ENCODE data around the gene U2AF2.

Gene U2AF2

DNA sequence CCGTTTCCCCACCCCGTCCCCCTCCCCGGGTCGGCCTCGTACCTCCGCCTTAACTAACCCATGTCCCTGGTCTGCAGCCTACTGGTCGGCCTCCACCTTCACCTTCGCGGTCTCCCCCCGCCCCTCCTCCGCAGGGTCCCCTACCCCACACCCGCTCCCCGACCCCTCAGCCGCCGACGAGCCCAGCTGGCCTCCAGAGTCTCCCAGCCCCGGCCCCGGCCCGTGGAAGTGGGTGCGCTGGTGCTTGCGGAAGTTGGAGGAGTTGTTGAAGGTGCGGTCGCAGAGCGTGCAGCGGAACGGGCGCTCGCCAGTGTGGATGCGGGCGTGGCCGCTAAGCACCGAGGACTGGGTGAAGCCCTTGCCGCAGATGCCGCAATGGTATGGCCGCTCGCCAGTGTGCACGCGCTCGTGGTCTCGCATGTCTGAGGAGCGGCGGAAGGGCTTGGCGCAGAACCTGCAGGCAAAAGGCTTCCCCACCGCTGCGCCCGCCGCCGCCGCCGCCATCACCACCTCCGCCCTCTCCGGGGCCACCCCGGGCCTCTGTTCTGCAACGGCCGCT, 33.1 kb upstream of the U2AF2 start:
- DNase-seq (ENCODE audit: low read depth in 2 of 2): no peak

DNA sequence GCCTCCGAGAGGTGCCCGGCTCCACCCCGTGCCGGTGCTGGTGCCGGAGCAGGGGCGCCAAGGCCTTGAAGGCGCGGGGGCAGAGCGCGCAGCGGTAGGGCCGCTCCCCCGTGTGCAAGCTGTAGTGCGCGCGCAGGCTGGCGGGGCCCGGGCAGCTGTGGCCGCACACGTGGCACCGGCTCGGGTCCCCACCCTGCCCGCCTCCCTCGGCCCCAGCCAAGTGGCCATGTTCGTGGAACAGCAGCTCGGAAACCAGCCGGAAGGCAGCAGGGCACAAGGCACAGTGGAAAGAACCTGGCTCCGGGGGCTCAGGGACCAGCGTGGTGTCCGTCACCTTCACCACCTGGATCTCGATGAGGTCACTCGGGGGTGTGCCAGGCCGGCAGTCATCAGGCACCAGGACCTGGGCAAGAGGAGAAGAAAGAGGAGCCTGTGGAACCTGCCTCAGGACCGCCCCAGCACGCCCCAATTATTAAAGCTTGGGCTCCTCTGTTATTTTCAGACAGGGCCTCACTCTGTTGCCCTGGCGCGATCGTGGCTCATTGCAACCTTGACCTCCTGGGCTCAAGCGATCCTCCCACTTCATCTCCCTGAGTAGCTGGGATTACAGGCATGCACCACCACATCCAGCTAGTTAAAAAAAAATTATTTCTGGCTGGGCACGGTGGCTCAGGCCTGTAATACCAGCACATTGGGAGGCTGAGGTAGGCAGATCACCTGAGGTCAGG, 32.4 kb upstream of the U2AF2 start:
- no peak for DNase-seq (ENCODE audit: low read depth in 2 of 2)

DNA sequence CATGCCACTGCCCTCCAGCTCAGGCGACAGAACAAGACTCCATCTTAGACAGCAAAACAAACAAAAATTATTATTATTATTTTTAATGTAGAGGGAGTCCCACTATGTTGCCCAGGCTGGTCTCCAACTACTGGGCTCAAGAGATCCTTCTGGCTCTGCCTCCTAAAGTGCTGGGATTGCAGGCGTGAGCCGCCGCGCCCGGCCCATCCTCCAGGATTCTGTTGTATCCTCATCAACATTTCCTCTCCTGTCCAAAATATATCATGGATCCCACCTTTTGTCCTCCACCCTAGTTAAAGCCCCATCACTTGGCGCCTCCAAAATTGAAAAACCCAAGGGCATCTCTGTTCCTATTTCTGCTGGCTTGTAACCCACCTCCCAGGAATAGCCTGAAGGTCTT, 31.7 kb upstream of the U2AF2 start:
- no peak for DNase-seq (ENCODE audit: low read depth in 2 of 2)

DNA sequence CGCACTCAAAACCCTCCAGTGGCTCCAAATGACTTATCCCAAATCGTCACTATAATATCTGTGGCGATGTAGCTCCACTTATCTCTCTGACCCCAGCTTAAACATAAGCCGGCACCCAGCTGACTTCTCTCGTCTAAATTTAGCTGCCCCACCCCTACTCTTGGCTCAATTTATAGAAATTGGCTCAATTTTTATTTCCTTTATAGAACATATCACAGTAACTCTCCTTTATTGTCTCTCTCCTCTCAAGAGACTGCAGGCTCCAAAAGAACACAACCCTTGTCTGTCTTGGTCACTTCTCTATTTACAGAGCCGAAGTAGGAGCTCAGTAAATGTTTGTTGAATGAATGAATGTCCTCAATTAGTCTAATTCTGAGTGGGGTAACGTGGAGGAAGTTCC, 31.3 kb upstream of the U2AF2 start:
- no peak for DNase-seq (ENCODE audit: low read depth in 2 of 2)

DNA sequence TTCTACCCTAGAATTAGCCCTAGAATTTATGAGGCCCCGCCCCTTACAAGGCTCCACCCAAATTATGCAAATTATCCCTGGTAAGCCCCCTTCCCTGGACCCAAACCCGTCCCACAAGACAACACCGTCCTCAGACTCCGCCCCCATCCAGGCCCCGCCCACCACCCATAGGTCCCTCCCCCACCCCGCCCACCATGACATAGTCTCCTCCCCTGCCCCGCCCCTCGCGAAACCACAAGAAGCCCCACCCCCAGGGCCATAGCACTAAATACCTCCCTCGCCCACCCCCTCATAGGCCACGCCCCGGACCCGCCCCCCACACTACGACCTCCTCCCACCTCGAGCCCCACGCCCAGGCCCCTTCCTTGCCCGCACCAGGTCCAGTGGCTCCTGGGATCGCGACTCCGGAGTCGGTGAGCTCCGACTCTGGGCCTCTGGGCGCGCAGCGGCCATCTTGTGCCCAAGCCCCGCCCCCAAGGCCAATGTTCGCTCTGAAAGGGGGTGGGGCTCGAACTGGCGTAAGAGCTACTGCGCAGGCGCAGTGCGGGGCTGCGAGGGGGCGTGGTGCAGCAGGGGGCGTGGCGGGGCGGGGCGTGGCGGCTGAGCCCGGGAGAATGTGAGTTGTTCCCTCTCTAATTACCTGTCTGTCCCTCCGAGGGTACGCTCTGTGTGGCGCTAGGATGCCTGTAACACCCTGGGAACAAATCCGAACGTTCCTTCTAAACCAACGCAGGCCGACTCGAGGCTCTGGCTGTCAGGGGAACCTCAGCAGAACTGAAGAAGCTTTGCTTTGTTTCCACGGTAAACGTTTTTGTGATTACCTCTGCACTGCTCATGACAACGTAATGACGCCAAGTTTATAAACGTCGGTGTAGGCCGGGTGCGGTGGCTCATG, 30.5 kb upstream of the U2AF2 start, which contains the start of gene ZNF784:
TSS of gene ZNF784 (minus strand) at position 458 of the 895 bp plus-strand sequence. CDS start at position 453, 5 bp downstream.
- peak; percentile 91 to 92 for DNase-seq (ENCODE audit: low read depth in 2 of 2)

DNA sequence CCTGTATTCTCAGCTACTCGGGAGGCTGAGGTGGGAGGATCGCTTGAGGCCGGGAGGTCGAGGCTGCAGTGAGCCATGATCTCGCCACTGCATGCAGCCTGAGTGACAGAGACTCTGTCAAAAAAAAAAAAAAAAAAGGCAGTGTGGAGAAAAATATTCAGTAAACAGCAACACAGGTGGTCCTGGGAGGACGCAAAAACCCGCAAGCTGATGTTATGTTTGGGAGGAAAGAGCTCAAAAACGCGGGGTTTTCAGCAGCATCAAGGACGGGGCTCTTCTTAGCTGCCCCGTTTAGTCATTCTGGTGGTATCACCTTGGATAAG, 29.9 kb upstream of the U2AF2 start:
- no peak for DNase-seq (ENCODE audit: low read depth in 2 of 2)

DNA sequence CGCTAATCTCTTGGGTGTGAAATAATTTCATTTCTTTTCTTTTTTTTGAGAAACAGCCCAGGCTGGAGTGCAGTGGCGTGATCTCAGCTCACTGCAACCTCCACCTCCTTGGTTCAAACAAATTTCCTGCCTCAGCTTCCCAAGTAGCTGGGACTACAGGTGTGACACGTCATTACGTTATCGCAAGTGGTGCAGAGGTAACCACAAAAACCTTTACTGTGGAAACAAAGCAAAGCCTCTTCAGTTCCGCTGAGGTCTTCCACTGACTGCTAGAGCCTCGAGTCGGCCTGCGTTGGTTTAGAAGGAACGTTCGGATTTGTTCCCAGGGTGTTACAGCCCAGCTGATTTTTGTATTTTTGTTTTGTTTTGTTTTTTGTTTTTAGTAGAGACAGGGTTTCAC, 28.5 kb upstream of the U2AF2 start:
- no peak for DNase-seq (ENCODE audit: low read depth in 2 of 2)

DNA sequence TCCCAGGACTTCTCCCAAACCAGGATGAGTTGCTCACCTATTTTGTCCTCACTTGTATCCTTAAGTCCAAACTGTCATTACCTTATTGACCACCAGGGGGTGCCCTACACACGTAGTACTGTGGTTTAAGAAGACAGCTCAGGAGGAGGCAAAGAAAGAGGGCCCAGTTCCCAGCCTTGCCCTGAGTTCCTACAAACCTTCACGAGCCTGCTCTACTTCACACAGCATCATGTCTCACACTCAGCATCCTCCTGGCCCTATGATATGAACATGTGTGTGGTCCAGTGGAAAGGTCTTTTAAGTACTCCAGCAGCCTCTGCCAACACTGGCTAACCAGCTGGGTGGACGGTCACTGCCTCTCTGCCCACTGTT, 22.4 kb upstream of the U2AF2 start:
- peak; percentile 81 to 86 for DNase-seq (ENCODE audit: low read depth in 2 of 2)

DNA sequence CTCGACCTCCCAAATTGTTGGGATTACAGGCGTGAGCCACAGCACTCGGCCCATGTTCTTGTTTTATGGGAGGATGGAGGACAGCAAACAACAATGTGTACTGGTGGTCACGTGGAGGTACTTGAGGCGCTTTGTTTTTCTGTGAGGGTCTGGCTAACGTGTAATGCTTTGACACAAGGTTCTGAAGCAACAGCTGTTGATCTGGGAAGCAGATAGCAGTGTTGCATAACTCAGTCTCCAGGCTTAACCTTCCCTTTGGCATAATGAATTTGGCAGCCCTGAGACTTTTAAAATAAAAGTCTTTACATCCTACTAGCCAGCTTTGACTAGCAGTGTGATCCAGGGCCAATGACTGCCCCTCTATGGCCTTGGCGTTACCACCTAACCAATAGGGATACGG, 21.0 kb upstream of the U2AF2 start:
- no peak for DNase-seq (ENCODE audit: low read depth in 2 of 2)

DNA sequence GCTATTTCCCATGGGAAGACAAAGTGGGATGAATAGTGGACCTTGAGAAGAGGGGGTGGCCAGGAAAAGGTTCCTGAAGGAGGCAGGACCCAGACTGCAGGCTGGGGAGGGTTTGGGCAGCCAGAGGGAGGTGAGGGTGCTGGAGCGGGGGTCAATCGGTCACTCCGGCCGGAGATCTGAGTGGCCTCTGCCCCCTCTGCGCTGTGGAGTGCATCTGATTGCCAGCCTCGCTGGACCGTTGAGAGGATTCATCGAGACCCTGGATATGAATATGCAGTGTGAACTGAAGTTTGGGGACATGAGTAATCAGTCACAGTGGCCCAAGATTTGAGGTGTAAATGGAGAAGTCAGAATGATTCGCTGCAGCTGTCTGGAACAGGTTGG, 19.5 kb upstream of the U2AF2 start:
- no peak for DNase-seq (ENCODE audit: low read depth in 2 of 2)

DNA sequence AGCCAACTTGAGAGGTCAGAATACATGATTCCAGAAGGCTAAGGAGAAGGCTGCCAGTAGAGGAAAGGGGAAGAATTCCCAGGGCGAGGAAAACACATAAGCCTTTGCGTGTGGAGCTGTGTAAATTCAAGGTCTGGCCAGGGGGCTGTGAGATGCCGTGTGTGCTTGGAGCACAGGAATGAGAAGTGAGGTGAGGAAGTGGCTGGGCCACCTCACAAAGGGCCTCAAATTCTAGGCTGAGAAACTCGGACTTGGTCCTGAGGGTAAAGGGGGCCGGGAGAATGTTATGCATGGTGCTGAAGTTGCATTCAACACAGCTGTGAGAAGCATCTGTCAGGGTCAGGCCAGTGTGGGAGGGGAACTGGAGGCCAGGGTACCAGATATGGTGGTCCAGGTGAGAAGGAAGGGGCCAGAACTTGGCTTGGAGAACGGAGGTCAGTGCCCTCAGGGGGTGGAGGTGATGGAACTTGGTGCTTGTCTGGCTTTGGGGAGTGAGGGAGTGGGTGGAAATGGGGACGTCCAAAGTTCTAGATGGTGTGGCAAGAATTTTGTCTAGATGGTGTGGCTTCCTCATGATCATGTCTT, 18.9 kb upstream of the U2AF2 start:
- no peak for DNase-seq (ENCODE audit: low read depth in 2 of 2)

DNA sequence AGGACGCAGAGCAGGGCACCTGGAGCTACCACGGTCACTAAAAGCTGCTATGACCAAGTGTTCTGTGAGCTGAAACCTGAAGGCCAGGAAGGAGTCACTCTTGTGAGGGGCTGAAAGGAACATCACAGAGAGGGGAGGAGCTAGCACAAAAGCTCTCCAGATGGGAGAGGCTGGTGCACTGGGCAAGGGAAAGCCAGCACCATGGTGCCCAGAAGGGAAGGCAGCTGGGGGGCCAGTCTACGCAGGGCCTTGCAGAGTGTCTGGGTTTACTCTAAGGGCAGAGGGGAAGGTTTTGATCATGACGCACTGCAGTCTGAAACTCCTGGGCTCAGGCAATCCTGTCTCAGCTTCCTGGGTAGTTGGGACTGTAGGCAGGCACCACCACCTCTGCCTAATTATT, 18.1 kb upstream of the U2AF2 start:
- no peak for DNase-seq (ENCODE audit: low read depth in 2 of 2)

DNA sequence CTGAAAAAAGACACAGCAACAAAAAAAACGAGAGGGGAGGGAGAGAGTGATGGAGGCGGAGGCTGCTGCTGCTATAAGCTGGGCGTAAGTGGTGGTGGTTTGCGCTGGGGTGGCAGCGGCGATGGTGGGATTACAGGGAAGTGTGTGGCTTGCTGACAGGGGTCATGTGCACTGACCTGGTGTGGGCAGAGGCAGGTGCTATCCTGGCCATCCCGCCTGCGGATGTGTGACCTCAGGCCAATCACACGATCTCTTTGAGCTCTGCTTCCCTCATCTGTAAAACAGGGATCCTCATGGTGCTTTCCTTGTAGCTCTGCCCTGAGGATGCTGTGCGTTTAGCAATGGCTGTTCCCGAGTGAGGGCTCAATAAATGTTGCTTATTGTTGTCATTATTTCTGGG, 17.3 kb upstream of the U2AF2 start:
- no peak for DNase-seq (ENCODE audit: low read depth in 2 of 2)

DNA sequence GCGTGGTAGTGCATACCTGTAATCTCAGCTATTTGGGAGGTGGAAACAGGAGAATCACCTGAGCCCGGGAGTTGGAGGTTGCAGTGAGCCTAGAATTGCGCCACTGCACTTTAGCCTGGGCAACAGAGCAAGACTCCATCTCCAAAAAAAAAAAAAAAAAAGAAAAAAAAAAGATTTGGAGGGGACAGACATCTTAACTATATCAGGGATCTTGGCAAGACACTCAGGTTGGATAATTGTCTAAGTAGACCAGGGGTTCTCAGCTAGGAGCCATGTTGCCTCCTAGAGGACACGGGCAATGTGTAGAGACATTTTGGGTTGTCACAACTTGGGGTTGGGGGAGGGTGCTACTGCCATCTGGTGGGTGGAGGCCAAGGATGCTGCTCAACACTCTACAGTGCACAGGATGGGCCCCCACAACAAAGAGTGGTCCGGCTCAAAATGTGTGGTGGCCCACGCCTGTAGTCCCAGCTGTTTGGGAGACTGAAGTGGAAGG, 15.9 kb upstream of the U2AF2 start:
- DNase-seq (ENCODE audit: low read depth in 2 of 2): peak in 1 of 2 donors; percentile 57

DNA sequence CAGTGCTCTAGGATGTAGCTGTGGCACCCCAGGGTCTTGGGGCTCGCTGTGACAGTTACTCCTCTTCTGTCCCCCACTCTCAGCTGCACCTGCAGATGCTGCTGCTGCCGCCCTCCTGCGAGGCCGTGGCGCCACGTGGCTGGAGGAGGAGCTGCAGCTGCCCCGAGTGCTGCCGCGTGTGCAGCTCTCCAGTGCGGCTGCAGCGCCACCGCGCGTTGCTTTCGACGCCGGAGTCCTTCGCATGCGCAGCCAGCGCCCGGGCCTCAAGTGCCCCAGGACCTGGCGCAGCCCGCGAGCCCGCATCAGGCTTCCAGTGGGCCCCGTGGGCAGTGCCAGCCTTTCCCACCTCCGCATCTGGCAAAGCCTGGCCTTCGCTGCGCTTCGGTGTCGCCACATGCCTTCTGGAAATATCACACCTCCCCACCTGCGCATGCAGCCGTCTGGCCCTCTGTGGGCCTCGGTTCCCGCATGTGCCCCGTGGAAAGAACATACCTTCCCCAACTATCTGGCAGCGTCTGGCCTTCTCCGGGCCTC, 14.7 kb upstream of the U2AF2 start:
- peak; percentile 69 to 74 for DNase-seq (ENCODE audit: low read depth in 2 of 2)

DNA sequence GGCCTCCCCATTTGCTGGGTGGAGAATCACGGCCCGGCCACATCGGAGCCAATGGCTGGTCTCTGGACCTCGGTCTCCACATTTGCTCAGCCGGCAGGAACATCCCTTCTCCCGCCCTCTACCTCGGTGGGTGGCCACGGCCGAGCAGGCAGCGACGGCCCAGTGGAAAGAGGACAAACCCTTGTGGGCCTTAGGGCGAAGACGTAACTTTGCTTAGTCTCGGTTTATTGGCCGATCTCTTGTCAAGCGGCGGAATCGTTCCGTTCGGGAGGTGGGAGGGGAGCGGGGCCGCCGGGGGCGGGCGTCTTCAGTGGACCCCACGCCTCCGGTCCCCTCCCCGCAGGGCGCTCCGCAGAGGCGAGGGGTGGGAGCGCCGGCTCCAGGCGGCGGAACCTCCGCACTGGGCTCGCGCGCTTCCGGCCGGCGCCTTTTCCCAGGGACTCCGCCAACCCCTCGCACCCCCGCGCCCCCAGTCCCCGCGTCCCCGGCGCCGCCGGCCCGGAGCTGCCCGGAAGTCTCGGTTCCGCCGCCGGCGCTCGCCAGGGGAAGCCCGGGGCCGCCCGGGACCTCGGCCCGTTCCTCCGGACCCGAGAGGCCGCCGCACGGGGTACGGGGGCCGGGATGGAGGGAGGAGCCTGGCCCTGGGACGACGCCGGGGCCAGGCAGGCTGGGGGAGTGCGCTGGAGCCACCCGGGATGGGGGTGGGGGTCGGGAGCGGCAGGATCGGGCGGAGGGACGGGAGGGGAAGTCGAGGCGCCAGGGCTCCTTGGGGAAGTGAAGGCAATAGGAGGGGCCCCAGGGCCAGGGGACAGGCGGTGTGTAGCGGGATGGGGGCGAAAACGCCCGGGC, 14.0 kb upstream of the U2AF2 start, which contains the start of gene ZNF580:
TSS of gene ZNF580 (plus strand) at position 426 of the 849 bp plus-strand sequence. CDS start 1,507 bp downstream, outside the sequence.
- DNase-seq (ENCODE audit: low read depth in 2 of 2): peak in 1 of 2 donors; percentile 56

DNA sequence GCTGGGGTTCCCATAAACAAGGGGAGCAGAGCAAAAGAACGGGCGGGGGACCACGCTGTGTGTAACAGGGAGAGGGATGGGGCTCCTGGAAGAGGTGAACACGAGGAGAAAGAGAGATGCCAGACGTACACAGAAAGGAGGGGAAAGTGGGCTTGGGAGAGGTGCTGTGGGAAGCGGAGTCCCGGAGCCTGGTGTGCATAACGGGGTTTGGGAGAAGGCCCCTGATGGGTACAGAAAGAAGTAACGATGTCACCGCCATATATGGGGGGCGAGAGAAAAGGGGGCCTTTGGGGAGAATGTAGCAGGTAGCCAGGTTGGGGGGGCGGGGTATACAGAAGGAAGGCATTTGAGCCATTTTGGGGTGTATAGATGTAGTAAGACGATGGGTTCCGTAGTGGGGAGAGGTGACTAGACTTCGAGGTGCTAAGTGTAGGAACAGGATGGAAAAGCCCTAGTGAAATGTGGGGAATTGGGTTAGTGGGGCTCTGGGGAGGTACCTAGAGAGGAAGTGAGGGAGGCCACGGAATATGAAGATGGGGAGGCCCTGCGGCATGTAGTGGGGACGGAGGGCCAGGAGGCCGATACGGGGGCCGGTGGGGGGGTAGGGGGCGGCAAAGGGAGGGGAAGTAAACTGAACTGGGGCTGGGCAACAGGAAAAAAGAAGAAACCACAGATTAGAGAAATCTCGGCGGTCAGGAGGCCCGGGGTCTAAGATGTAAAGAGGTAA, 13.2 kb upstream of the U2AF2 start:
- no peak for DNase-seq (ENCODE audit: low read depth in 2 of 2)

DNA sequence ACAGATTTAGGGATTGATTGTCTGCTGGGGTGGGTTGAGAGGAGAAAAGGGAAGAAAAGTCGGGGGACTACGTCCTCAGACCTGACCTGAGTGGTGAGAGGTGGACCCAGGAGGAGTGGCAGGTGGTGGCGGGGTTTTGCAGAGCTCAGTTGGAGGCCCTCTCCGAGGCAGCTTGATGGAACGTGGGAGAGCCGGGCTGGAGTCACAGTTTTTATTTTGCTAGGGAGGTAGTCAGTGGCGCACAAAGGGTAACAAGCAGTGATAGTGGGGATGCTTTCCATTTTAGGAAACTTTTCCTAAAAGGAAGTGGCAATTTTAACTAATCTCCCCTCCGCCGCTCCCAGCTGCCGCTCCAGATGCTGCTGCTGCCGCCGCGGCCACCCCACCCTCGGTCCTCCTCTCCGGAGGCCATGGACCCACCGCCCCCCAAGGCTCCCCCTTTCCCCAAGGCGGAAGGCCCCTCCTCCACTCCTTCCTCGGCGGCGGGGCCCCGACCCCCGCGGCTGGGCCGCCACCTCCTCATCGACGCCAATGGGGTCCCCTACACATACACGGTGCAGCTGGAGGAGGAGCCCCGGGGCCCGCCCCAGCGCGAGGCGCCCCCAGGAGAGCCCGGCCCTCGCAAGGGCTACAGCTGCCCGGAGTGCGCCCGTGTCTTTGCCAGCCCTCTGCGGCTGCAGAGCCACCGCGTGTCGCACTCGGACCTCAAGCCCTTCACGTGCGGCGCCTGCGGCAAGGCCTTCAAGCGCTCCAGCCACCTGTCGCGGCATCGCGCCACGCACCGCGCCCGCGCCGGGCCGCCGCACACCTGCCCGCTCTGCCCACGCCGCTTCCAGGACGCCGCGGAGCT, 12.5 kb upstream of the U2AF2 start:
- DNase-seq (ENCODE audit: low read depth in 2 of 2): no peak
